Sigmoid colon (tissue), 4 donors: ENCODE results near the gene TEX12.

ENCODE experiments used
- CTCF ChIP-seq, 4 experiments: fragments of 450-650 bp in 3 of 4; fragments of 200-600 bp in 1 of 4; IDR thresholded peaks; one replicate each; pipeline ENCODE4 v1.5.1; 2016 to 2019; ENCODE audit warnings: antibody characterized with exemption in 4 of 4, mild to moderate bottlenecking in 3 of 4, moderate library complexity in 2 of 4
- EP300 ChIP-seq, 4 donors: sonication (generic); formaldehyde crosslinking; IDR thresholded peaks; one replicate each; pipeline ENCODE4 v1.6.1; 2017; ENCODE audit warnings: antibody characterized with exemption in 4 of 4
- POLR2A ChIP-seq, 2 donors: fragments of 450-650 bp; IDR thresholded peaks; one replicate each; pipeline ENCODE4 v1.6.1; 2016; ENCODE audit warnings: antibody characterized with exemption in 2 of 2, mild to moderate bottlenecking in 2 of 2, moderate library complexity in 2 of 2
- POLR2AphosphoS5 ChIP-seq, 4 donors: sonication (generic); formaldehyde crosslinking; IDR thresholded peaks; one replicate each; pipeline ENCODE4 v1.6.1; 2017; ENCODE audit warnings: antibody characterized with exemption in 4 of 4

- TF ChIP-seq CTCF (IDR thresholded peaks at IDR 0.05) (no peak), POLR2AphosphoS5 (IDR thresholded peaks at IDR 0.05) (no peak), POLR2A (IDR thresholded peaks at IDR 0.05) (no peak), EP300 (IDR thresholded peaks at IDR 0.05) (no peak)
Measured at GRCh38 chr11:112123129-112123528, 44.0 kb upstream of the TEX12 start.
